Vagina (tissue), 2 donors: ENCODE measurements around the gene CMIP.

Experiments used
- POLR2A ChIP-seq, 2 donors: fragments of 450-650 bp; IDR thresholded peaks; one replicate each; pipeline ENCODE4 v1.6.1; 2017; ENCODE audit warnings: antibody characterized with exemption in 2 of 2, mild to moderate bottlenecking in 2 of 2, moderate library complexity in 2 of 2
- POLR2AphosphoS5 ChIP-seq, 2 donors: sonication (generic); formaldehyde crosslinking; IDR thresholded peaks; one replicate each; pipeline ENCODE4 v1.9.0; 2017; ENCODE audit warnings: antibody characterized with exemption in 2 of 2, mild to moderate bottlenecking in 2 of 2, low read depth in 1 of 2; ENCODE audit not compliant: insufficient read depth in 1 of 2
- TF ChIP-seq, protein P1 (sequence below), 3 experiments: fragments of 450-650 bp in 2 of 3; fragments of 200-600 bp in 1 of 3; sonication (generic) in 1 of 3; IDR thresholded peaks; one replicate each; pipeline ENCODE4 v1.5.1; 2017 to 2019; ENCODE audit warnings: antibody characterized with exemption in 3 of 3, mild to moderate bottlenecking in 2 of 3, moderate library complexity in 2 of 3

DNA sequence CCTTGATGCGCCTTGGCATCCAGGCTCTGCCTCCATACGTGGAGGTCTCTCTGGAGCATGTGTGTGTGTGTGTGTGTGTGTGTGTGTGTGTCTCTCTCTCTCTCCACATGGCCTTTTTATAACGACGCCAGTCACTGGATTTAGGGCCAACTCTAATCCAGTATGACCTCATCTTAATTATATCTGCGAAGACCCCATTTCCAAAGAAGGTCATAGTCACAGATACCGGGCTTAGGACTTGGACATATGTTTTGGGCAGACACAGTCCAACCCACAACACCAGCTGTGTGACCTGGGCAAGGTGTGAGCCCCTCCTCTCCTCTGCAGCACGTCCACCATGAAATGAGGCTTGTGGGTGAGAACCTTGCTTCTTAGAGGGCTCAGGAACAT lies 196.1 kb downstream of the CMIP start:
- TF ChIP-seq, protein P1, sequence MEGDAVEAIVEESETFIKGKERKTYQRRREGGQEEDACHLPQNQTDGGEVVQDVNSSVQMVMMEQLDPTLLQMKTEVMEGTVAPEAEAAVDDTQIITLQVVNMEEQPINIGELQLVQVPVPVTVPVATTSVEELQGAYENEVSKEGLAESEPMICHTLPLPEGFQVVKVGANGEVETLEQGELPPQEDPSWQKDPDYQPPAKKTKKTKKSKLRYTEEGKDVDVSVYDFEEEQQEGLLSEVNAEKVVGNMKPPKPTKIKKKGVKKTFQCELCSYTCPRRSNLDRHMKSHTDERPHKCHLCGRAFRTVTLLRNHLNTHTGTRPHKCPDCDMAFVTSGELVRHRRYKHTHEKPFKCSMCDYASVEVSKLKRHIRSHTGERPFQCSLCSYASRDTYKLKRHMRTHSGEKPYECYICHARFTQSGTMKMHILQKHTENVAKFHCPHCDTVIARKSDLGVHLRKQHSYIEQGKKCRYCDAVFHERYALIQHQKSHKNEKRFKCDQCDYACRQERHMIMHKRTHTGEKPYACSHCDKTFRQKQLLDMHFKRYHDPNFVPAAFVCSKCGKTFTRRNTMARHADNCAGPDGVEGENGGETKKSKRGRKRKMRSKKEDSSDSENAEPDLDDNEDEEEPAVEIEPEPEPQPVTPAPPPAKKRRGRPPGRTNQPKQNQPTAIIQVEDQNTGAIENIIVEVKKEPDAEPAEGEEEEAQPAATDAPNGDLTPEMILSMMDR (IDR thresholded peaks at IDR 0.05) = no peak
- TF ChIP-seq POLR2A (IDR thresholded peaks at IDR 0.05) (no peak), POLR2AphosphoS5 (IDR thresholded peaks at IDR 0.05; ENCODE audit: insufficient read depth in 1 of 2, low read depth in 1 of 2) (no peak)
